ENCODE measurements around the gene RYR1. TPM values are rescaled to one million over a fixed set of nuclear protein-coding genes. Genes with fewer than 3 reads are reported as not detected.

The RYR1 gene
- total RNA-seq, 1 experiment from 2014 or later = 4.1 TPM

DNA sequence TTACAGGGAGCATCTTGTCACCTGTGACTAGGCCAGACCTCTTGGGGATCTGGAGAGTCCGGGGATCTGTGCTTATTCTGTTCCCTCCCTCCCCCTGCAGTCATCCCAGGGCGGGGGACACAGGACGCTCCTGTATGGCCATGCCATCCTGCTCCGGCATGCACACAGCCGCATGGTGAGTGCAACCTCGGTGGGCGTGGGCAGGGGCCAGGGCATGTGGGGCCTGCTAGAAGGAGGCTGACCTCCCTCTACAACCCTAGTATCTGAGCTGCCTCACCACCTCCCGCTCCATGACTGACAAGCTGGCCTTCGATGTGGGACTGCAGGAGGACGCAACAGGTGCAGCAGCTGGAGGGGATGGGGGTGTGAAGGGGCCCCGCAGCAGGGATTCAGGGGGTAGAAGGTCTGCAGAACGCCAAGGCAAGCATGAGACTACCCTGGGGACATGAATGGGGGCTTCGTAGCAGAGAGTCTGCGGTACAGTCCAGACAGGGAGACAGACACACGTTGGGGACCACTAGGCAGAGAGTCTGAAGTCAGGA, 10.0 kb downstream of the RYR1 start:
- Histone ChIP-seq H3K27me3 (ENCODE audit: insufficient read depth, low read length) (no peaks in the 10 kb centered on the region), H3K36me3 (ENCODE audit: control insufficient read depth in 1 of 2, insufficient read depth in 2 of 2, low read length in 2 of 2) (no peaks in the 10 kb centered on the region), H3K9me2 (ENCODE audit: insufficient read depth) (no peaks in the 10 kb centered on the region), H3K4me3 (replicated peaks in 1 of 2; ENCODE audit: low read depth in 1 of 2, low read length in 2 of 2) (no peak overlapping the region), H3K4me2 (ENCODE audit: low read length) (no peak overlapping the region), H3K9me3 (ENCODE audit: control insufficient read depth in 1 of 2, insufficient read depth in 1 of 2, low read depth in 1 of 2, low read length in 2 of 2) (no peaks in the 10 kb centered on the region), H3K27ac (ENCODE audit: low read depth, low read length) (no peak overlapping the region), H3K9ac (ENCODE audit: low read length) (no peak overlapping the region), H4K20me1 (ENCODE audit: insufficient read depth) (no peaks in the 10 kb centered on the region), H2AFZ (ENCODE audit: low read depth, low read length, poor library complexity, severe bottlenecking) (no peak overlapping the region), H3K4me1 (ENCODE audit: control insufficient read depth in 1 of 2, insufficient read depth in 2 of 2, low read length in 2 of 2) (no peaks in the 10 kb centered on the region; a peak in 1 of 4 replicates), H3K79me2 (ENCODE audit: insufficient read depth, low read length) (no peaks in the 10 kb centered on the region)
- intact Hi-C loops (cut with micrococcal nuclease) = no loop called here
- TF ChIP-seq ELF1 (IDR thresholded peaks at IDR 0.05; ENCODE audit: borderline replicate concordance, low read depth) = no peak
- TF ChIP-seq YY1 (IDR thresholded peaks at IDR 0.05; ENCODE audit: extremely low read depth, insufficient replicate concordance, low read depth, low read length) = no peak
- no peak for TF ChIP-seq EGR1 (IDR thresholded peaks at IDR 0.05; ENCODE audit: low read depth)
- no peak for TF ChIP-seq EZH2 (IDR thresholded peaks at IDR 0.05)
- DNase-seq (ENCODE audit: low read depth, low spot score) (no peak), ATAC-seq (no peak)
- ChIA-PET RAD21 (ENCODE audit: low non-redundant PET in 1 of 2, low total read pairs in 2 of 2, uncharacterized antibody in 2 of 2, unreplicated experiment in 2 of 2) (no interaction called here), CTCF (no interaction called here), POLR2A (no interaction called here)
- BruUV-seq (replicated peaks) = no TSS peak

DNA sequence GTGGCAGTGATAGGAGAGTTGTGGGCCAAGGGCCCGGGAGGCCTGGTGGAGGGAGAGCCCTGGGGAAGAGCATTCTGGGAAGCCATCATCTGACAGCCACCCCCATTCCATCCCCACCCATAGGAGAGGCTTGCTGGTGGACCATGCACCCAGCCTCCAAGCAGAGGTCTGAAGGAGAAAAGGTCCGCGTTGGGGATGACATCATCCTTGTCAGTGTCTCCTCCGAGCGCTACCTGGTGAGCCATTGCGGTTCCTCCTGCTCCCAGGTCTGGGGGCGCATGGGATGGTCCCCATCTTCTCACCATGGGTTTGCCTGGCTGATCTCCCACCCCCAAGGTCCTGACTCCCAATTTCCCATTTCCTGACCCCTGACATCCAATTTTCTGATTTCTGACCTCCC, 10.5 kb downstream of the RYR1 start:
- BruUV-seq (replicated peaks) = no TSS peak
- Histone ChIP-seq H3K27ac (ENCODE audit: low read depth, low read length) (no peak overlapping the region), H3K4me2 (ENCODE audit: low read length) (no peak overlapping the region), H3K4me3 (replicated peaks in 1 of 2; ENCODE audit: low read depth in 1 of 2, low read length in 2 of 2) (no peak overlapping the region), H3K9me3 (ENCODE audit: control insufficient read depth in 1 of 2, insufficient read depth in 1 of 2, low read depth in 1 of 2, low read length in 2 of 2) (no peaks in the 10 kb centered on the region), H2AFZ (ENCODE audit: low read depth, low read length, poor library complexity, severe bottlenecking) (no peak overlapping the region), H3K4me1 (ENCODE audit: control insufficient read depth in 1 of 2, insufficient read depth in 2 of 2, low read length in 2 of 2) (no peaks in the 10 kb centered on the region; a peak in 1 of 4 replicates), H3K36me3 (ENCODE audit: control insufficient read depth in 1 of 2, insufficient read depth in 2 of 2, low read length in 2 of 2) (no peaks in the 10 kb centered on the region), H3K9me2 (ENCODE audit: insufficient read depth) (no peaks in the 10 kb centered on the region), H3K79me2 (ENCODE audit: insufficient read depth, low read length) (no peaks in the 10 kb centered on the region), H3K9ac (ENCODE audit: low read length) (no peak overlapping the region), H4K20me1 (ENCODE audit: insufficient read depth) (no peaks in the 10 kb centered on the region), H3K27me3 (ENCODE audit: insufficient read depth, low read length) (no peaks in the 10 kb centered on the region)
- ATAC-seq = no peak
- ChIA-PET POLR2A (no interaction called here), CTCF (interaction anchor here (1.4 kb wide), 1 partner anchor 41 kb away, joined by 3 read pairs; the partner anchor contains the start of gene FAM98C), RAD21 (ENCODE audit: low non-redundant PET in 1 of 2, low total read pairs in 2 of 2, uncharacterized antibody in 2 of 2, unreplicated experiment in 2 of 2) (no interaction called here)
- TF ChIP-seq YY1 (IDR thresholded peaks at IDR 0.05; ENCODE audit: extremely low read depth, insufficient replicate concordance, low read depth, low read length) (no peak), FOSL1 (IDR thresholded peaks at IDR 0.05; ENCODE audit: low read depth) (no peak), JUND (IDR thresholded peaks at IDR 0.05) (no peak), CBX3 (IDR thresholded peaks at IDR 0.05; ENCODE audit: low read depth) (no peak), SP1 (IDR thresholded peaks at IDR 0.05; ENCODE audit: low read depth) (no peak), TCF7L2 (IDR thresholded peaks at IDR 0.05; ENCODE audit: borderline replicate concordance, extremely low read depth, insufficient read depth, insufficient read length) (no peak), EZH2 (IDR thresholded peaks at IDR 0.05) (no peak), ZFX (IDR thresholded peaks at IDR 0.05) (no peak), RAD21 (IDR thresholded peaks at IDR 0.05; ENCODE audit: low read depth) (no peak), ZNF274 (IDR thresholded peaks at IDR 0.05; ENCODE audit: low read depth, low read length) (no peak), EZH2phosphoT487 (IDR thresholded peaks at IDR 0.05; ENCODE audit: borderline replicate concordance) (no peak)
- TF ChIP-seq, protein P1, sequence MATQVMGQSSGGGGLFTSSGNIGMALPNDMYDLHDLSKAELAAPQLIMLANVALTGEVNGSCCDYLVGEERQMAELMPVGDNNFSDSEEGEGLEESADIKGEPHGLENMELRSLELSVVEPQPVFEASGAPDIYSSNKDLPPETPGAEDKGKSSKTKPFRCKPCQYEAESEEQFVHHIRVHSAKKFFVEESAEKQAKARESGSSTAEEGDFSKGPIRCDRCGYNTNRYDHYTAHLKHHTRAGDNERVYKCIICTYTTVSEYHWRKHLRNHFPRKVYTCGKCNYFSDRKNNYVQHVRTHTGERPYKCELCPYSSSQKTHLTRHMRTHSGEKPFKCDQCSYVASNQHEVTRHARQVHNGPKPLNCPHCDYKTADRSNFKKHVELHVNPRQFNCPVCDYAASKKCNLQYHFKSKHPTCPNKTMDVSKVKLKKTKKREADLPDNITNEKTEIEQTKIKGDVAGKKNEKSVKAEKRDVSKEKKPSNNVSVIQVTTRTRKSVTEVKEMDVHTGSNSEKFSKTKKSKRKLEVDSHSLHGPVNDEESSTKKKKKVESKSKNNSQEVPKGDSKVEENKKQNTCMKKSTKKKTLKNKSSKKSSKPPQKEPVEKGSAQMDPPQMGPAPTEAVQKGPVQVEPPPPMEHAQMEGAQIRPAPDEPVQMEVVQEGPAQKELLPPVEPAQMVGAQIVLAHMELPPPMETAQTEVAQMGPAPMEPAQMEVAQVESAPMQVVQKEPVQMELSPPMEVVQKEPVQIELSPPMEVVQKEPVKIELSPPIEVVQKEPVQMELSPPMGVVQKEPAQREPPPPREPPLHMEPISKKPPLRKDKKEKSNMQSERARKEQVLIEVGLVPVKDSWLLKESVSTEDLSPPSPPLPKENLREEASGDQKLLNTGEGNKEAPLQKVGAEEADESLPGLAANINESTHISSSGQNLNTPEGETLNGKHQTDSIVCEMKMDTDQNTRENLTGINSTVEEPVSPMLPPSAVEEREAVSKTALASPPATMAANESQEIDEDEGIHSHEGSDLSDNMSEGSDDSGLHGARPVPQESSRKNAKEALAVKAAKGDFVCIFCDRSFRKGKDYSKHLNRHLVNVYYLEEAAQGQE (IDR thresholded peaks at IDR 0.05; ENCODE audit: low read depth) = no peak
- TF ChIP-seq, protein P2, sequence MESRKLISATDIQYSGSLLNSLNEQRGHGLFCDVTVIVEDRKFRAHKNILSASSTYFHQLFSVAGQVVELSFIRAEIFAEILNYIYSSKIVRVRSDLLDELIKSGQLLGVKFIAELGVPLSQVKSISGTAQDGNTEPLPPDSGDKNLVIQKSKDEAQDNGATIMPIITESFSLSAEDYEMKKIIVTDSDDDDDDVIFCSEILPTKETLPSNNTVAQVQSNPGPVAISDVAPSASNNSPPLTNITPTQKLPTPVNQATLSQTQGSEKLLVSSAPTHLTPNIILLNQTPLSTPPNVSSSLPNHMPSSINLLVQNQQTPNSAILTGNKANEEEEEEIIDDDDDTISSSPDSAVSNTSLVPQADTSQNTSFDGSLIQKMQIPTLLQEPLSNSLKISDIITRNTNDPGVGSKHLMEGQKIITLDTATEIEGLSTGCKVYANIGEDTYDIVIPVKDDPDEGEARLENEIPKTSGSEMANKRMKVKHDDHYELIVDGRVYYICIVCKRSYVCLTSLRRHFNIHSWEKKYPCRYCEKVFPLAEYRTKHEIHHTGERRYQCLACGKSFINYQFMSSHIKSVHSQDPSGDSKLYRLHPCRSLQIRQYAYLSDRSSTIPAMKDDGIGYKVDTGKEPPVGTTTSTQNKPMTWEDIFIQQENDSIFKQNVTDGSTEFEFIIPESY (IDR thresholded peaks at IDR 0.05; ENCODE audit: extremely low read depth, insufficient replicate concordance, low read length) = no peak
- intact Hi-C loops (cut with micrococcal nuclease) = no loop called here
- no peak for DNase-seq (ENCODE audit: low read depth, low spot score)

Measured in HCT116 (cell line).